H9 (cell line): ENCODE data around the gene NHERF2. TPM values are rescaled to one million over a fixed set of nuclear protein-coding genes. Genes with fewer than 3 reads are reported as not detected.

Experiments used
- DNase-seq: peaks from one replicate; pipeline ENCODE4 v3.0.0-alpha.2; 2017
- H2AFZ ChIP-seq: one replicate; pipeline ENCODE4 v1.6.1; 2013; ENCODE audit warnings: mild to moderate bottlenecking, low read length, control low read depth, moderate library complexity
- H2AK5ac ChIP-seq: 2 replicates; pipeline ENCODE4 v1.6.1; 2013; ENCODE audit warnings: low read length, control low read depth, mixed read lengths; ENCODE audit not compliant: insufficient read length
- H2BK120ac ChIP-seq: one replicate; pipeline ENCODE4 v1.6.1; 2013; ENCODE audit warnings: low read depth, mild to moderate bottlenecking, low read length, control low read depth, inconsistent platforms; ENCODE audit not compliant: poor library complexity, severe bottlenecking
- H2BK12ac ChIP-seq: 2 replicates; pipeline ENCODE4 v1.6.1; 2013; ENCODE audit warnings: low read length, control low read depth, mixed read lengths, low read depth; ENCODE audit not compliant: insufficient read length
- H2BK15ac ChIP-seq: 2 replicates; pipeline ENCODE4 v1.6.1; 2013; ENCODE audit warnings: low read depth, low read length, control low read depth
- H2BK20ac ChIP-seq: one replicate; pipeline ENCODE4 v1.6.1; 2013; ENCODE audit warnings: low read depth, mild to moderate bottlenecking, low read length, control low read depth, inconsistent platforms; ENCODE audit not compliant: poor library complexity, severe bottlenecking
- H2BK5ac ChIP-seq: 2 replicates; pipeline ENCODE4 v1.6.1; 2013; ENCODE audit warnings: low read length, control low read depth, mixed read lengths; ENCODE audit not compliant: insufficient read length
- H3K14ac ChIP-seq: 2 replicates; pipeline ENCODE4 v1.6.1; 2013; ENCODE audit warnings: low read length, control low read depth; ENCODE audit not compliant: insufficient read depth
- H3K18ac ChIP-seq: 2 replicates; pipeline ENCODE4 v1.6.1; 2013; ENCODE audit warnings: low read depth, mild to moderate bottlenecking, mixed read lengths, low read length, control low read depth; ENCODE audit not compliant: insufficient read length
- H3K23ac ChIP-seq: 2 replicates; pipeline ENCODE4 v1.6.1; 2013; ENCODE audit warnings: low read length, control low read depth, mixed read lengths, low read depth; ENCODE audit not compliant: insufficient read length
- H3K23me2 ChIP-seq: 2 replicates; pipeline ENCODE4 v1.6.1; 2013; ENCODE audit warnings: low read depth, mild to moderate bottlenecking, mixed read lengths, low read length, control low read depth; ENCODE audit not compliant: insufficient read length, poor library complexity, severe bottlenecking
- H3K27ac ChIP-seq: 2 replicates; pipeline ENCODE4 v1.5.1; 2013; ENCODE audit warnings: low read length, control low read depth, mixed read lengths, low read depth; ENCODE audit not compliant: insufficient read length
- H3K27me3 ChIP-seq: 2 replicates; pipeline ENCODE4 v1.6.1; 2013; ENCODE audit warnings: low read length, control low read depth, inconsistent platforms; ENCODE audit not compliant: insufficient read depth
- H3K4ac ChIP-seq: 2 replicates; pipeline ENCODE4 v1.6.1; 2013; ENCODE audit warnings: low read depth, mild to moderate bottlenecking, control low read depth, inconsistent platforms, low read length, moderate library complexity
- H3K4me1 ChIP-seq: 2 replicates; pipeline ENCODE4 v1.6.1; 2013; ENCODE audit warnings: low read length, control low read depth, inconsistent platforms; ENCODE audit not compliant: insufficient read depth
- H3K4me2 ChIP-seq: 2 replicates; pipeline ENCODE4 v1.6.1; 2013; ENCODE audit warnings: low read length, control low read depth, mixed read lengths; ENCODE audit not compliant: insufficient read length, insufficient read depth
- H3K56ac ChIP-seq: 2 replicates; pipeline ENCODE4 v1.6.1; 2013; ENCODE audit warnings: low read depth, mild to moderate bottlenecking, mixed read lengths, low read length, control low read depth; ENCODE audit not compliant: insufficient read length
- H3K79me1 ChIP-seq: 2 replicates; pipeline ENCODE4 v1.6.1; 2013; ENCODE audit warnings: low read depth, mild to moderate bottlenecking, moderate library complexity, low read length, control low read depth, inconsistent platforms; ENCODE audit not compliant: insufficient read depth, poor library complexity, severe bottlenecking
- H3K79me2 ChIP-seq: 2 replicates; pipeline ENCODE4 v1.6.1; 2013; ENCODE audit warnings: low read length, control low read depth, inconsistent platforms; ENCODE audit not compliant: insufficient read depth
- H3K9ac ChIP-seq: 2 replicates; pipeline ENCODE4 v1.6.1; 2013; ENCODE audit warnings: low read length, control low read depth, mixed read lengths; ENCODE audit not compliant: insufficient read length; ENCODE audit errors: extremely low read depth
- H3K9me3 ChIP-seq: one replicate; pipeline ENCODE4 v1.6.1; 2013; ENCODE audit warnings: low read depth, low read length, inconsistent platforms; ENCODE audit not compliant: control insufficient read depth
- H3T11ph ChIP-seq: one replicate; pipeline ENCODE4 v1.6.1; 2013; ENCODE audit warnings: mild to moderate bottlenecking, low read length, control low read depth, inconsistent platforms
- H4K20me1 ChIP-seq: one replicate; pipeline ENCODE4 v1.6.1; 2013; ENCODE audit not compliant: control insufficient read depth, insufficient read length, insufficient read depth
- H4K5ac ChIP-seq: 2 replicates; pipeline ENCODE4 v1.6.1; 2013; ENCODE audit warnings: low read depth, mild to moderate bottlenecking, mixed read lengths, low read length, control low read depth; ENCODE audit not compliant: insufficient read length
- H4K8ac ChIP-seq: replicated peaks from 2 replicates; pipeline ENCODE4 v1.6.1; 2013; ENCODE audit warnings: low read length, control low read depth, mixed read lengths, low read depth; ENCODE audit not compliant: insufficient read length
- H4K91ac ChIP-seq: 2 replicates; pipeline ENCODE4 v1.6.1; 2013; ENCODE audit warnings: low read depth, mild to moderate bottlenecking, moderate library complexity, mixed read lengths, low read length, control low read depth; ENCODE audit not compliant: insufficient read length
- H3K27ac Mint-ChIP-seq, 3 experiments: 2 replicates in 2 of 3; 3 replicates in 1 of 3; pipeline ENCODE4 v1.8.0; 2020 to 2021; ENCODE audit warnings: mixed read lengths in 3 of 3, mild to moderate bottlenecking in 1 of 3, moderate library complexity in 1 of 3
- H3K27me3 Mint-ChIP-seq: 2 replicates; pipeline ENCODE4 v1.8.0; 2021; ENCODE audit warnings: low read depth, mild to moderate bottlenecking, moderate library complexity, mixed read lengths
- H3K36me3 Mint-ChIP-seq, 3 experiments: 2 replicates in 2 of 3; 3 replicates in 1 of 3; pipeline ENCODE4 v1.8.0; 2020 to 2021; ENCODE audit warnings: low read depth in 3 of 3, mixed read lengths in 3 of 3; ENCODE audit not compliant: insufficient read depth in 1 of 3
- H3K4me1 Mint-ChIP-seq, 2 experiments: 2 replicates each; pipeline ENCODE4 v1.8.0; 2020; ENCODE audit warnings: mixed read lengths in 2 of 2
- H3K4me3 Mint-ChIP-seq, 2 experiments: 2 replicates in 1 of 2; 3 replicates in 1 of 2; pipeline ENCODE4 v1.8.0; 2020 to 2021; ENCODE audit warnings: mild to moderate bottlenecking in 2 of 2, mixed read lengths in 2 of 2, moderate library complexity in 1 of 2
- H3K9me3 Mint-ChIP-seq, 2 experiments: 2 replicates in 1 of 2; 3 replicates in 1 of 2; pipeline ENCODE4 v1.8.0; 2020; ENCODE audit warnings: mild to moderate bottlenecking in 2 of 2, mixed read lengths in 2 of 2, moderate library complexity in 1 of 2
- WGBS: extraction: QIAGEN DNeasy Blood & Tissue Kit; methylation state at CpG from one replicate; pipeline ENCODE4 v1.1.7; 2013; ENCODE audit warnings: missing lambda C conversion rate, low lambda C conversion rate, mixed read lengths; ENCODE audit not compliant: insufficient read length; ENCODE audit errors: extremely low coverage; 5-methylcytosine and 5-hydroxymethylcytosine counted together
- total RNA-seq: library from RNA; stranded (reverse); gene quantifications from 2 replicates; pipeline ENCODE4 v1.2.1, GENCODE V29; 2021
- TF ChIP-seq, protein P1 (sequence below): fragments of 200-600 bp; sonication (generic); conservative IDR thresholded peaks from 3 replicates; pipeline ENCODE4 v1.8.0; 2021; ENCODE audit warnings: antibody characterized with exemption, mild to moderate bottlenecking

The NHERF2 gene
- total RNA-seq, 1 experiment from 2014 or later: 15.3 TPM

DNA sequence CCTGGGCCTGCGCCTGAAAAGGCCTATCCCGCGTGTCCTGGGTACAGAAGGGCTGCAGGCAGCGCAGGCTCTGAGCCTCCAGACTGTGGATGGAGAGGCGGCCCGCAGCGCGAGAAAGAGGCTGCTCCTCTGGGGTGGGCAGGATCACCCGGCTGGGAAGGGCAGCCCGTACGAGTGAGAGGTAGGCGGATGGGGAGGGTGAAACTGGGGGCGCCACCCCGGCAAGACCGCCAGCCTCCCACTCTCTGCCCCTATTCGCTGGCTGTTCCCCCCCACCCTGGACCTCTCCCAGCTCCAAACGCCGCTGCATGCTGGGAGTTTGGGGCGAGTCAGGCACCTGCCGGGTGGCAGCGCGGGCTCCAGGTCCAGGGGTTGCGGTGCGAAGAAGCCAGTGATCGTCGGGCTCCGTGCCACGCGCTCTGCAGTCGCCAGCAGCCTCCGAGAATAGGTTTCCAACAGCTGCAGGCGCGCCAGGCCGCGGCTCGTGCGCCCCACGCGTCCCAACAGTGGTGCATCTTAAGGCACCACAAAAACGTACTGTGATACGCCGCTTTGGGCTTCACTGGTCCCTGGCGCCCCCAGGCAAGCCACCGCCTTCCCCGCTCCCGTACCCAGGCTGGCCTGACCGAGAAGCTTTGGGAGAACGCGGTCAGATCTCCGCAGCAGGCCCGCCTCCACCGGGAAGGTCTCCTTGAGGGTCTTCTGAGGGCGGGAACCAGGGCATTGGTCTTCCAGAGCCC is 46.5 kb upstream of the NHERF2 start:
- Histone ChIP-seq H4K5ac (no peak overlapping the region), H3K23me2 (peaks cover 24% of the 10 kb centered on the region), H3K14ac (no peak overlapping the region), H4K91ac (no peak overlapping the region), H3K9ac (no peak overlapping the region), H2BK12ac (no peak overlapping the region), H2AK5ac (no peak overlapping the region), H3K79me1 (no peaks in the 10 kb centered on the region), H3K4me1 (no peaks in the 10 kb centered on the region), H2BK20ac (no peak overlapping the region), H3T11ph (no peak overlapping the region), H2BK120ac (no peak overlapping the region), H2BK15ac (no peak overlapping the region), H2AFZ (no peak overlapping the region), H3K23ac (no peak overlapping the region), H4K8ac (no peak overlapping the region), H2BK5ac (no peak overlapping the region), H3K4ac (no peak overlapping the region), H3K18ac (no peak overlapping the region), H3K27ac (no peak overlapping the region), H3K4me2 (peak overlapping the region; percentile 40), H4K20me1 (no peaks in the 10 kb centered on the region), H3K27me3 (peaks cover 22% of the 10 kb centered on the region), H3K9me3 (no peaks in the 10 kb centered on the region), H3K79me2 (no peaks in the 10 kb centered on the region; the same call in 1 of the 2 replicates), H3K56ac (no peak overlapping the region)
- Mint-ChIP-seq H3K36me3 (peaks cover 6 to 19% (median 16%) of the 10 kb centered on the region in 3 experiments; a peak in 6 of 7 replicates), H3K4me1 (peaks cover 18 to 25% of the 10 kb centered on the region in 2 experiments), H3K27me3 (peaks cover 40% of the 10 kb centered on the region), H3K4me3 (peak overlapping the region; percentile 53 to 70), H3K9me3 (no peaks in the 10 kb centered on the region), H3K27ac (no peak overlapping the region)
- TF ChIP-seq, protein P1, sequence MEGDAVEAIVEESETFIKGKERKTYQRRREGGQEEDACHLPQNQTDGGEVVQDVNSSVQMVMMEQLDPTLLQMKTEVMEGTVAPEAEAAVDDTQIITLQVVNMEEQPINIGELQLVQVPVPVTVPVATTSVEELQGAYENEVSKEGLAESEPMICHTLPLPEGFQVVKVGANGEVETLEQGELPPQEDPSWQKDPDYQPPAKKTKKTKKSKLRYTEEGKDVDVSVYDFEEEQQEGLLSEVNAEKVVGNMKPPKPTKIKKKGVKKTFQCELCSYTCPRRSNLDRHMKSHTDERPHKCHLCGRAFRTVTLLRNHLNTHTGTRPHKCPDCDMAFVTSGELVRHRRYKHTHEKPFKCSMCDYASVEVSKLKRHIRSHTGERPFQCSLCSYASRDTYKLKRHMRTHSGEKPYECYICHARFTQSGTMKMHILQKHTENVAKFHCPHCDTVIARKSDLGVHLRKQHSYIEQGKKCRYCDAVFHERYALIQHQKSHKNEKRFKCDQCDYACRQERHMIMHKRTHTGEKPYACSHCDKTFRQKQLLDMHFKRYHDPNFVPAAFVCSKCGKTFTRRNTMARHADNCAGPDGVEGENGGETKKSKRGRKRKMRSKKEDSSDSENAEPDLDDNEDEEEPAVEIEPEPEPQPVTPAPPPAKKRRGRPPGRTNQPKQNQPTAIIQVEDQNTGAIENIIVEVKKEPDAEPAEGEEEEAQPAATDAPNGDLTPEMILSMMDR: no peak
- no peak for DNase-seq
- no CpG with 5 or more reads among the region's 53 CpGs for WGBS
